ENCODE results near the gene A4GNT.
"Not testable (repeated sequence)": the region's sequence is repeated elsewhere in the genome, so short reads cannot be mapped to it uniquely, and the experiment has no call there.

The A4GNT gene

GRCh38 chr3:138118612-138119422 is 13.4 kb downstream of the A4GNT start:
- DNase-seq, result peak; percentile 67 to 79

GRCh38 chr3:138114988-138115971 is 16.9 kb downstream of the A4GNT start, which contains the start of gene DZIP1L:
TSS of gene DZIP1L (minus strand) at chr3:138115608. CDS start at chr3:138103971, 11,637 bp downstream.
- peak; percentile 31 to 76 for DNase-seq

- DNase-seq, result no peak
Observed at GRCh38 chr3:138114431-138114918, 17.7 kb downstream of the A4GNT start.

GRCh38 chr3:138113326-138113725 is 18.9 kb downstream of the A4GNT start:
- no peak for DNase-seq

- no peak for DNase-seq
Observed at GRCh38 chr3:138112362-138112761, 19.8 kb downstream of the A4GNT start.

- no peak for DNase-seq
Observed at GRCh38 chr3:138105598-138105997, 26.6 kb downstream of the A4GNT start.

GRCh38 chr3:138103466-138103865 is 28.7 kb downstream of the A4GNT start:
- DNase-seq, result no peak

- DNase-seq, result not testable (repeated sequence)
Observed at GRCh38 chr3:138101351-138101940, 30.7 kb downstream of the A4GNT start.

- no peak for DNase-seq
Observed at GRCh38 chr3:138099417-138099816, 32.8 kb downstream of the A4GNT start.

- no peak for DNase-seq
Observed at GRCh38 chr3:138097192-138098172, 34.7 kb downstream of the A4GNT start.

GRCh38 chr3:138093721-138094120 is 38.5 kb downstream of the A4GNT start:
- DNase-seq, result no peak

- DNase-seq, result no peak
Observed at GRCh38 chr3:138092023-138092422, 40.2 kb downstream of the A4GNT start.

GRCh38 chr3:138089091-138089490 is 43.1 kb downstream of the A4GNT start:
- DNase-seq, result no peak

- not testable (repeated sequence) for DNase-seq
Observed at GRCh38 chr3:138085745-138086144, 46.4 kb downstream of the A4GNT start.

- no peak for DNase-seq
Observed at GRCh38 chr3:138084196-138084595, 48.0 kb downstream of the A4GNT start.

- DNase-seq, result no peak
Observed at GRCh38 chr3:138082992-138083386, 49.2 kb downstream of the A4GNT start.

GRCh38 chr3:138082085-138082991 is 49.9 kb downstream of the A4GNT start:
- peak; percentile 51 to 67 for DNase-seq

GRCh38 chr3:138081371-138082084 is 50.7 kb downstream of the A4GNT start:
- DNase-seq, result no peak

GRCh38 chr3:138079901-138080300 is 52.3 kb downstream of the A4GNT start:
- DNase-seq, result no peak

- no peak for DNase-seq
Observed at GRCh38 chr3:138078901-138079344, 53.3 kb downstream of the A4GNT start.

Measured in SHP77 (cell line).